H9 (cell line): ENCODE measurements around the gene ANTKMT. TPM values are rescaled to one million over a fixed set of nuclear protein-coding genes. Genes with fewer than 3 reads are reported as not detected.

Experiments used
- DNase-seq: peaks from one replicate; pipeline ENCODE4 v3.0.0-alpha.2; 2017
- H2AFZ ChIP-seq: one replicate; pipeline ENCODE4 v1.6.1; 2013; ENCODE audit warnings: mild to moderate bottlenecking, low read length, control low read depth, moderate library complexity
- H2AK5ac ChIP-seq: 2 replicates; pipeline ENCODE4 v1.6.1; 2013; ENCODE audit warnings: low read length, control low read depth, mixed read lengths; ENCODE audit not compliant: insufficient read length
- H2BK120ac ChIP-seq: one replicate; pipeline ENCODE4 v1.6.1; 2013; ENCODE audit warnings: low read depth, mild to moderate bottlenecking, low read length, control low read depth, inconsistent platforms; ENCODE audit not compliant: poor library complexity, severe bottlenecking
- H2BK12ac ChIP-seq: 2 replicates; pipeline ENCODE4 v1.6.1; 2013; ENCODE audit warnings: low read length, control low read depth, mixed read lengths, low read depth; ENCODE audit not compliant: insufficient read length
- H2BK15ac ChIP-seq: 2 replicates; pipeline ENCODE4 v1.6.1; 2013; ENCODE audit warnings: low read depth, low read length, control low read depth
- H2BK20ac ChIP-seq: one replicate; pipeline ENCODE4 v1.6.1; 2013; ENCODE audit warnings: low read depth, mild to moderate bottlenecking, low read length, control low read depth, inconsistent platforms; ENCODE audit not compliant: poor library complexity, severe bottlenecking
- H2BK5ac ChIP-seq: 2 replicates; pipeline ENCODE4 v1.6.1; 2013; ENCODE audit warnings: low read length, control low read depth, mixed read lengths; ENCODE audit not compliant: insufficient read length
- H3K14ac ChIP-seq: 2 replicates; pipeline ENCODE4 v1.6.1; 2013; ENCODE audit warnings: low read length, control low read depth; ENCODE audit not compliant: insufficient read depth
- H3K18ac ChIP-seq: 2 replicates; pipeline ENCODE4 v1.6.1; 2013; ENCODE audit warnings: low read depth, mild to moderate bottlenecking, mixed read lengths, low read length, control low read depth; ENCODE audit not compliant: insufficient read length
- H3K23ac ChIP-seq: 2 replicates; pipeline ENCODE4 v1.6.1; 2013; ENCODE audit warnings: low read length, control low read depth, mixed read lengths, low read depth; ENCODE audit not compliant: insufficient read length
- H3K23me2 ChIP-seq: 2 replicates; pipeline ENCODE4 v1.6.1; 2013; ENCODE audit warnings: low read depth, mild to moderate bottlenecking, mixed read lengths, low read length, control low read depth; ENCODE audit not compliant: insufficient read length, poor library complexity, severe bottlenecking
- H3K27ac ChIP-seq: 2 replicates; pipeline ENCODE4 v1.5.1; 2013; ENCODE audit warnings: low read length, control low read depth, mixed read lengths, low read depth; ENCODE audit not compliant: insufficient read length
- H3K27me3 ChIP-seq: 2 replicates; pipeline ENCODE4 v1.6.1; 2013; ENCODE audit warnings: low read length, control low read depth, inconsistent platforms; ENCODE audit not compliant: insufficient read depth
- H3K4ac ChIP-seq: 2 replicates; pipeline ENCODE4 v1.6.1; 2013; ENCODE audit warnings: low read depth, mild to moderate bottlenecking, control low read depth, inconsistent platforms, low read length, moderate library complexity
- H3K4me1 ChIP-seq: 2 replicates; pipeline ENCODE4 v1.6.1; 2013; ENCODE audit warnings: low read length, control low read depth, inconsistent platforms; ENCODE audit not compliant: insufficient read depth
- H3K4me2 ChIP-seq: 2 replicates; pipeline ENCODE4 v1.6.1; 2013; ENCODE audit warnings: low read length, control low read depth, mixed read lengths; ENCODE audit not compliant: insufficient read length, insufficient read depth
- H3K56ac ChIP-seq: 2 replicates; pipeline ENCODE4 v1.6.1; 2013; ENCODE audit warnings: low read depth, mild to moderate bottlenecking, mixed read lengths, low read length, control low read depth; ENCODE audit not compliant: insufficient read length
- H3K79me1 ChIP-seq: 2 replicates; pipeline ENCODE4 v1.6.1; 2013; ENCODE audit warnings: low read depth, mild to moderate bottlenecking, moderate library complexity, low read length, control low read depth, inconsistent platforms; ENCODE audit not compliant: insufficient read depth, poor library complexity, severe bottlenecking
- H3K79me2 ChIP-seq: 2 replicates; pipeline ENCODE4 v1.6.1; 2013; ENCODE audit warnings: low read length, control low read depth, inconsistent platforms; ENCODE audit not compliant: insufficient read depth
- H3K9ac ChIP-seq: 2 replicates; pipeline ENCODE4 v1.6.1; 2013; ENCODE audit warnings: low read length, control low read depth, mixed read lengths; ENCODE audit not compliant: insufficient read length; ENCODE audit errors: extremely low read depth
- H3K9me3 ChIP-seq: one replicate; pipeline ENCODE4 v1.6.1; 2013; ENCODE audit warnings: low read depth, low read length, inconsistent platforms; ENCODE audit not compliant: control insufficient read depth
- H3T11ph ChIP-seq: one replicate; pipeline ENCODE4 v1.6.1; 2013; ENCODE audit warnings: mild to moderate bottlenecking, low read length, control low read depth, inconsistent platforms
- H4K20me1 ChIP-seq: one replicate; pipeline ENCODE4 v1.6.1; 2013; ENCODE audit not compliant: control insufficient read depth, insufficient read length, insufficient read depth
- H4K5ac ChIP-seq: 2 replicates; pipeline ENCODE4 v1.6.1; 2013; ENCODE audit warnings: low read depth, mild to moderate bottlenecking, mixed read lengths, low read length, control low read depth; ENCODE audit not compliant: insufficient read length
- H4K8ac ChIP-seq: replicated peaks from 2 replicates; pipeline ENCODE4 v1.6.1; 2013; ENCODE audit warnings: low read length, control low read depth, mixed read lengths, low read depth; ENCODE audit not compliant: insufficient read length
- H4K91ac ChIP-seq: 2 replicates; pipeline ENCODE4 v1.6.1; 2013; ENCODE audit warnings: low read depth, mild to moderate bottlenecking, moderate library complexity, mixed read lengths, low read length, control low read depth; ENCODE audit not compliant: insufficient read length
- H3K27ac Mint-ChIP-seq, 3 experiments: 2 replicates in 2 of 3; 3 replicates in 1 of 3; pipeline ENCODE4 v1.8.0; 2020 to 2021; ENCODE audit warnings: mixed read lengths in 3 of 3, mild to moderate bottlenecking in 1 of 3, moderate library complexity in 1 of 3
- H3K27me3 Mint-ChIP-seq: 2 replicates; pipeline ENCODE4 v1.8.0; 2021; ENCODE audit warnings: low read depth, mild to moderate bottlenecking, moderate library complexity, mixed read lengths
- H3K36me3 Mint-ChIP-seq, 3 experiments: 2 replicates in 2 of 3; 3 replicates in 1 of 3; pipeline ENCODE4 v1.8.0; 2020 to 2021; ENCODE audit warnings: low read depth in 3 of 3, mixed read lengths in 3 of 3; ENCODE audit not compliant: insufficient read depth in 1 of 3
- H3K4me1 Mint-ChIP-seq, 2 experiments: 2 replicates each; pipeline ENCODE4 v1.8.0; 2020; ENCODE audit warnings: mixed read lengths in 2 of 2
- H3K4me3 Mint-ChIP-seq, 2 experiments: 2 replicates in 1 of 2; 3 replicates in 1 of 2; pipeline ENCODE4 v1.8.0; 2020 to 2021; ENCODE audit warnings: mild to moderate bottlenecking in 2 of 2, mixed read lengths in 2 of 2, moderate library complexity in 1 of 2
- H3K9me3 Mint-ChIP-seq, 2 experiments: 2 replicates in 1 of 2; 3 replicates in 1 of 2; pipeline ENCODE4 v1.8.0; 2020; ENCODE audit warnings: mild to moderate bottlenecking in 2 of 2, mixed read lengths in 2 of 2, moderate library complexity in 1 of 2
- CTCF ChIP-seq: fragments of 200-600 bp; sonication (generic); conservative IDR thresholded peaks from 3 replicates; pipeline ENCODE4 v1.8.0; 2021; ENCODE audit warnings: antibody characterized with exemption, mild to moderate bottlenecking
- WGBS: extraction: QIAGEN DNeasy Blood & Tissue Kit; methylation state at CpG from one replicate; pipeline ENCODE4 v1.1.7; 2013; ENCODE audit warnings: missing lambda C conversion rate, low lambda C conversion rate, mixed read lengths; ENCODE audit not compliant: insufficient read length; ENCODE audit errors: extremely low coverage; 5-methylcytosine and 5-hydroxymethylcytosine counted together
- total RNA-seq: library from RNA; stranded (reverse); gene quantifications from 2 replicates; pipeline ENCODE4 v1.2.1, GENCODE V29; 2021

ANTKMT gene
- total RNA-seq, 1 experiment from 2014 or later = 31.5 TPM

- no peak within 1 kb of the TSS for H3K56ac ChIP-seq
- no peak for TF ChIP-seq CTCF
- no peak within 1 kb of the TSS for H2AK5ac ChIP-seq
- no peak within 1 kb of the TSS for H2BK20ac ChIP-seq
- H3K79me1 ChIP-seq = no peaks in the 10 kb centered on the region
- H3T11ph ChIP-seq = no peak within 1 kb of the TSS
- H3K27ac ChIP-seq = no peak within 1 kb of the TSS
- no peak within 1 kb of the TSS for H2AFZ ChIP-seq
- H3K9me3 ChIP-seq = no peaks in the 10 kb centered on the region
- no peak within 1 kb of the TSS for H2BK15ac ChIP-seq
- no peaks in the 10 kb centered on the region for H3K79me2 ChIP-seq
- Mint-ChIP-seq H3K36me3 (no peaks in the 10 kb centered on the region), H3K4me3 (no peak within 1 kb of the TSS; a peak in 1 of 5 replicates), H3K27me3 (peaks cover 24% of the 10 kb centered on the region), H3K4me1 (peaks cover 5 to 10% of the 10 kb centered on the region in 2 experiments), H3K9me3 (no peaks in the 10 kb centered on the region; a peak in 1 of 5 replicates), H3K27ac (peak within 1 kb of the TSS in 1 of 3 experiments; percentile 21; a peak in 1 of 7 replicates)
- H3K14ac ChIP-seq = no peak within 1 kb of the TSS; the same call in 1 of the 2 replicates
- no peak within 1 kb of the TSS for H4K5ac ChIP-seq
- H3K9ac ChIP-seq = no peak within 1 kb of the TSS
- WGBS = no CpG with 5 or more reads among the region's 37 CpGs
- no peak within 1 kb of the TSS for H4K8ac ChIP-seq
- H4K91ac ChIP-seq = no peak within 1 kb of the TSS
- H2BK5ac ChIP-seq = no peak within 1 kb of the TSS
- no peaks in the 10 kb centered on the region for H3K23me2 ChIP-seq
- H4K20me1 ChIP-seq = no peaks in the 10 kb centered on the region
- DNase-seq = no peak
- H3K27me3 ChIP-seq = no peaks in the 10 kb centered on the region
- H2BK12ac ChIP-seq = no peak within 1 kb of the TSS
- no peak within 1 kb of the TSS for H3K4me2 ChIP-seq
- no peak within 1 kb of the TSS for H2BK120ac ChIP-seq
- H3K23ac ChIP-seq = no peak within 1 kb of the TSS
- H3K18ac ChIP-seq = no peak within 1 kb of the TSS
- H3K4me1 ChIP-seq = no peaks in the 10 kb centered on the region
- H3K4ac ChIP-seq = no peak within 1 kb of the TSS
These were observed 39.8 kb downstream of the ANTKMT start, which contains the start of gene MSLN for GRCh38 chr16:760545-761343. MSLN (plus strand) TSS chr16:760734; CDS start chr16:762681, 1,947 bp downstream.
